GM18868 (cell line): Measurements from ENCODE around the gene DYNC1I2.
A peak's percentile ranks its signal among the peaks of the same experiment; 100 is the strongest.

Experiments used
- ATAC-seq: cut with Tn5 transposase; IDR thresholded peaks from one replicate; pipeline ENCODE4 v1.9.1; 2021; ENCODE audit warnings: mild to moderate bottlenecking, moderate library complexity; ENCODE audit not compliant: unreplicated experiment

DYNC1I2 gene

DNA sequence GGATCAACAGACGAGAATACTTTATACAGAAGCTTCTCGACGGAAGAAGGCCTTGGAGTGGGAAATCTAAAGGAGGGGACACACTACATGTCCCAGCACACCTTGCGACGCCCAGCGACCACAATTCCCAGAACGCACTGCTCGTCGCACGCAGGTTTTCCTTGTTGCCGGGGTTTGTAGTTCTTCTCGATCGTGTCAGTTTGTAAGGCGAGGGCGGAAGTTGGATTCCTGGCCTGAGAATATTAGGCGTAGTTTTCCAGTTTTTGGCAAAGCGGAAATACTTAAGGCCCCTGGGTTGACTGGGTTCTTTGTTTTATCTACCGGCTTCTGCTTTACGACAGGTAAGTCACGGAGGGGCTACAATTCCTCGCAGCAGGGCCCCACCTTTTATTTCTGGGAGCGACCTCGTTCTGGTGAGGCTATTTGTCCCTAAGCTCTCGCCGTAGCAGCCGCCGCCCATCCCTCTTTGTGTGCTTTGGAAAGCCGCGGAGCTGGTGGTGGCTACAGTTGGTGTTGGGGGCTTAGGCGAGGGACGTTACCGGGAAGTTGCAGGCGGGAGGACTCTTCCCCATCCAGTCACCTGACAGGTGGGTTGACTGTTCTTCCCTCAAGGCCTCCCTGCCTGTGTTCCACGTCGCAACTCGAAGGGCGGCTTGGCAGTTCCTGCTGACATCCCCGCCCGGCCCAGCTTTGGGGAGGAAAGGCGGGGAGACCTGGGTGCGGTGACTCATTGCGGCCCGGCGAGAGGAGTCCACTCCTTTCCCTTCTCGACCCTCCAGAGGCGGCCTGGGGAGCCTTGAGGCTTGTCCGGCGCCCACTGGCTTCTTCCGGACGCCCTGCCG is at the start of gene DYNC1I2:
DYNC1I2 (plus strand) TSS at position 183 of the 842 bp plus-strand sequence. CDS start 2,687 bp downstream, outside the sequence.
- peak; percentile 86 for ATAC-seq

DNA sequence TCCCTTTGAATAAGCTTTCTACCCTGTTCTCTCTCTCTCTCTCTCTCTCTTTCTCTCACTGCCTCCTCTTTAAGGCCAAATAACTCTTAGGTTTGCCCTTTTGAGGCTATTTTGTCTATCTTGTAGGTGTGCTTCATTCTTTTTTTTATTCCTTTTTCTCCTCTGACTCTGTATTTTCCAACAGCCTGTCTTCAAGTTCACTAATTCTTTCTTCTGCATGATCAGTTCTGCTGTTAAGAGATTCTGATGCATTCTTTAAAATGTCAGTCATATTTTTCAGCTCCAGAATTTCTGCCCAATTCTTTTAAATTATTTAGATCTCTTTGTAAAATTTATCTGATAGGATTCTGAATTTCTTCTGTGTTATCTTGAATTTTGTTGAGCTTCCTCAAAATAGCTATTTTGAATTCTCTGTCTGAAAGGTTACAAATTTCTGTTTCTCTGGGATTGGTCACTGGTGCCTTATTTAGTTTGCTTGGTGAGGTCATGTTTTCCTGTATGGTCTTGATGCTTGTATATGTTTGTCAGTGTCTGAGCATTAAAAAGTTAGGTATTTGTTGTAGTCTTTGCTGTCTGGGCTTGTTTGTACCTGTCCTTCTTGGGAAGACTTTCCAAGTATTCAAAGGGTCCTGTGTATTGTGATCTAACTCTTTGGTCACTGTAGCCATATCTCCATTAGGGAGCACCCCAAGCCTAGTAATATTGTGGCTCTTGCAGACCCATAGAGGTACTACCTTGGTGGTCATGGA is 35.4 kb upstream of the DYNC1I2 start:
- ATAC-seq = no peak

DNA sequence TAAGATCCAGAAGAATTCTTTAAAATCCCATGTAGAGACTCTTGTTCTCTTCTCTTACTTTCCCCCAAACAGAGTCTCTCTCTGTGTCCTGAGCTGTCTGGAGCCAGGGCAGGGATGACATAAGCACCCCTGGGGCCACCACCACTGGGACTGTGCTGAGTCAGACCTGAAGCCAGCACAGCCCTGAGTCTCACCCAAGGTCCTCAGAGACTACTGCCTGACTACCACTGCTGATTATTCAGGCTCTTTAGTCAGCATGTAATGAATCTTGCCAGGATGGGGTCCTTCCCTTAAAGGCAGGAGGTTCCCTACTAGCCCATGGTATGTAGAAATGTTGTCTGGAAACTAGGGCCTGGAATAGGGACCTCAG is 34.9 kb upstream of the DYNC1I2 start:
- peak; percentile 88 for ATAC-seq

DNA sequence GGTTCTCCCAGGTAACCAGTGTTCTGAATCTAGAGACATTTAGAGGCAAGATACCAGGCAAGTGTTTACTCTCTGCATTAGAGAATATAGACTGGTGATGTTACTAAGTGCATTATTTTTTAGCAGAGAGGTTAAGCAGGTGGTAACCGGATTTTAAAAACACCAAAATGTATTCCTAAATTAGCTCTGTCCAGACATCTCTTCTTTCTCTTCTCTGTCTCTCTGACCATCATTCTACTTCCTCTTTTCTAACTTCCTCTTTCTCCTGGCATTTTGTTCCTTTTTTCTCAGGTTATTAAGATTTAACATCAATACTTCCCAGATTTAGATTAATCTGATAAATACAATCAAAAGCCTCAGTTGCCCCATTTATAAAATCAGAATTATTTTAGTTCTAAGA is 31.7 kb upstream of the DYNC1I2 start:
- ATAC-seq = peak; percentile 81

DNA sequence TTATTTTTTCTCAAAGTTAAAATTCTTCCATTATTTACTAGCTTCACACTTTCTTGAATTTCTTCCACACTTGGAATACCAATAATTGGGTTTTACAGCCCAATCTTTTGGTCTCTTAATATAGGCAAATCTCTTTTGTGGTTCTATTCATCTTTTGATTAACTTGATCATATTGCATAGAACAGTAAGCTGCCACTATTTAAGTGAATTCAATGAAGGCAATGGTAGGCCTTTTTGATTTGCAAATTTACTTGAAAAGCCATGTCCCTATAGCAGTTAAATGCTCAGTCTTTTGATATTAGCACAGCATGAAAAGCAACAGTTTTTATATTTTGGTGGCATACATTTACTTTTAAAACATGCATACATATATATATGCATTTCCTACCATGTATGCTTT is 20.2 kb upstream of the DYNC1I2 start:
- no peak for ATAC-seq

DNA sequence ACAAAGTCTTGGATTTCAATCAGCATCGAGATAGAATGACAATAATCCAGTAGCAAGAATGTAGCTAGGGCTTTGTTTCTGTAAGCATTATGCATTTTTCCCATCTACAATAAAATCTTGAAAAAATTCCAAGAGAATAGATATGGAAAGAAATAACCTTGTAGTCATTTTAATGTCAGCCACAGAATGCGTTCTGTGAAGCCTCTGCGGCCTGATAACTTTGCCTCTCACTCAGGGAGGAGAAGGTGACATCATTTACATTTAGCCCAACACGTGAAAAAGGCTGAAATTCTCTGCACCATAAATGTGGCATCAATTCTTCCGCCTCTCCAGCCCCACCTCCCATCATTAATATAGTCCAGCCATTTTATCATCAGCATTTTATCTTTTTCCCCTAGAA is 19.1 kb upstream of the DYNC1I2 start:
- ATAC-seq = no peak

DNA sequence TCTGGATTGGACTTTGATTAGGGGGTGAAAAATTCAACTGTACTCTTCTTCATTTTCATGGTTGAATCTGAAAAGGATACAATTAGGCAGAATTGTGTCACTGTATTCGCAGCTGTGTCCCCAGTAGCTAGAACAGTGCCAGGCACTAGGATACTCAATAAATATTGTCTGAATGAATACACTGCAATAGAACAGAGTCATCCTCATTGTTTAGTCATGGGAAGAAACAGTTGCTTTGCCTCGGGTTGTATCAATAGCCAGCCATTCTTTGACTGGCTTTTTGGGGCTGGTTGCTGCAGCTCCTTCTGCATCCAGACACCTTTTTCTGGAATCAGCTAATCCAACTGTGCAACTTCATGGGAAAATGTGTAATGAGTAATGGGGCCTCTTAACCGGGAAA is 18.1 kb upstream of the DYNC1I2 start:
- ATAC-seq = no peak

DNA sequence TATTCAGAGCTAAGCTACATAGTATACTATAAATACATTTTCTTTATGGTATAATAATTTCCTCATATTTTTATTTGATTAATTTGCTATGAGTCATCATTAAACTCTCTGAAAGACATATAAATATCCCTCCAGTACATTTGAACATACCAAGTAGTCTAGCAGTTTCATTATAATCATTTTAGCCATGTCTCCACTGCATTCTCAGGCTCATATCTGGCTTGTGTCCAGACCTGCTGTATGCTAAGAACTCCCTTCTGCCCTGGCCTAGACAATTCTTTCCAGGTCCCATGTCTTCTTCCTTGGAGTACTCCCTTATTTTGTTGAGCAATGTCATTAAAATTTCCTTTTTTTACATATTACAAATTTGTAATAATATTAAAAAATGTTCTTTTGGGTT is 16.6 kb upstream of the DYNC1I2 start:
- ATAC-seq = no peak

DNA sequence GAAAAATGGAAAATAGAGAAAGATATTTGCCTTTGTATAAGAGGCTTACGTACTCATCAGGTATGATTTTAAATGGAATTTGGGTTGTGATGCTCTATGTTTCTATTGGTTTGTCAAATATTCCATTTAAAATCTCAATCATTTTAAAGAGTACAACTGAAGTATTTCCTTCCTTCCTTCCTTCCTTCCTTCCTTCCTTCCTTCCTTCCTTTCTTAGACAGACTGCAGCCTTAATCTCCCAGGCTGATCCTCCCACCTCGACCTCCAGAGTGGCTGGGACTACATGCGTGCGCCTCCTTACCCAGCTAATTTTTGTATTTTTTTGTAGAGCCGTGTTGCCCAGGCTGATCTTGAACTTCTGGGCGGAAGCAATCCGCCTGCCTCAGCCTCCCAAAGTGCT is 15.4 kb upstream of the DYNC1I2 start:
- no peak for ATAC-seq

DNA sequence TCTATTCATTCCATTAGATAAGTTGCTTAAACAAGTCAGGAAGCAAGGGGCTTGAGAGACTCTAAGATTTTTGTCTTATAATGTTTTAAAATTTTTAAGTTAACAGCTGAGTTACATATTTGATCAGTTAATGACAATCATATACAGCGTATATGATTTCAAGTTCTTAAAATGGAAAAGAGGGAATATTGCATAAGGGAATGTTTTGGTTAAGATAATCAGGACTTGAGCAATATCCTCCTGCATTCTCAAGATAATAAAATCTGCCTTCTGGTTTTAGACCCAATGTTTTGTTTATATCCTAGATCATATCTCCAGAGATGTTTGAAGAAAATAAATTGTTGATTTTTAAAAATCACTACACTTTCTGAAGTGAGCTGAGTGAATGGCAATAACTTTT is 13.4 kb upstream of the DYNC1I2 start:
- no peak for ATAC-seq

DNA sequence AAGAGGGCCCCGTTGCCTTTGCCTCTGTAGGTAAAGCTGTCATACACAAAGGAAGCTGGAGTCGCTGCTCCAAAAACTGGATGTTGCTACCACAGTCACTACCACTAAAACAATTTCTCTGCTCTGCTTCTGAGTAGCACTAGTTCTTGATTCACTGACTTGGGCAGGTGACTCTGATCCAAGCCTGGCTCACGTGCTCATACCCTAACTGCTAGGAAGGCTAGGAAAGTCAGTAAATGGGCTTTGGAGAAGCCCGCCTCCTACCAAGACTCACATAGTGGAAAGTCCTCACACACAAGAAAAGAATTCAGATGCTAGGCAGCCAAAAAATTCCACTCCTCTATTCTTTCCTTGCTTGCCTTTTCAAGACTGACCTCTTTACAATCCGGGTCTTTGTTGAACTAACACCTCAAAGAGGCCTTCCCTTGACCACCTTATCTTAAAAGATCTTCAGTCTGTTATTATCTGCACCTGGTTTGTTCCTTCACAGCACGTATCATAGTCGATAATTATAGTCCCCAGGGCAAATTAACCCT is 11.4 kb upstream of the DYNC1I2 start:
- no peak for ATAC-seq

DNA sequence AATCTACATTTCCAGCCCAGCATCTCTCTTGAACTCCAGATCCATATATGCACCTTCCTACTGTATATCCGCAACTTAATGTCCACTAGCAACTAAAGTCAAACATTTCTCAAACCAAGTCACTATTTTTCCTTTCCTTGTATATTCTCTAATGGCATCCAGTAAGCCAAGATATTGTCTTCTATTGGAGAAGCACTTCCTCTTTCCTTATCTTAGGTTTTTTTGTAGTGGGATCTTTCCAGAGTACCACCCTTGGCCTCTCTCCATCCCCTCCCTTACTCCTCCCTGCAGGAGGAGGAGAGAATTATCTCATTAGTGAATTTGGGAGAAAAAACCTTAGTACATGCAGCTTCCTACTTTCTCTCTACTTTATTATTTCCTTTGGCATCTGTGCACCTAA is 8.7 kb upstream of the DYNC1I2 start:
- ATAC-seq = no peak

DNA sequence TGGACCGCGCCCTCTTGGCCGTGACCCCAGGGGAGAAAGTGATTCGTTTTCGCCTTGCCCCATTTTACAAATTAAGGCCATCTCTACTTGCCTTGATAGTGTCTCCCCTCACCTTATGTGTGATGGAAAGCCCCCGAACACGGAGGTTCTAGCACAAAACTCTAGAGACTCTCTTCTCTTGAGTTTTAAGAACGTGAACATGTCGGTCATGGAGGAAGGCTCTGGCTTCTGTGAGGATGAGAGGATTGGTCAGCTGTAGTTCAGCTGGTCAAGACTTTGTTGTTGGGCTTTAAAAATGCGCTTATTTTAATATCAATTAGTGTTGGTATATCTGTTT is 828 bp downstream of the DYNC1I2 start:
- no peak for ATAC-seq

DNA sequence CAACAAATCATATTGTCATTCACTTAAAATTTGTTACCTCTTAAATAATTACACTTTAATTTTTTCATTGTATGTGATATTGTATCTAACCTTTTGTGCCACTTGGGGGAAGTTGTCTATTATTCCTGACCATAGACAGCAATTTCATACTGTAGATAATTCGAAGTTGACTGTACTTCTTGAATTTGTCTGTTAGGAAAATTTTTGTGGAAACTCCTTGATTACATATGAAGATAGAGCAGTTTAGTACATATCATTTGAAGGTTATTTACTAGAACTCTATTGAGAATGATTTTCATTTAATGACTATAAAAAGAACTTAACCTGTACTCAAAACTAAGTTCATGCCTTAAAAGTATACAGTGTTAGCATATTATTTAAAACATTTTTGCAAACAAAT is 5.1 kb downstream of the DYNC1I2 start:
- ATAC-seq = no peak

DNA sequence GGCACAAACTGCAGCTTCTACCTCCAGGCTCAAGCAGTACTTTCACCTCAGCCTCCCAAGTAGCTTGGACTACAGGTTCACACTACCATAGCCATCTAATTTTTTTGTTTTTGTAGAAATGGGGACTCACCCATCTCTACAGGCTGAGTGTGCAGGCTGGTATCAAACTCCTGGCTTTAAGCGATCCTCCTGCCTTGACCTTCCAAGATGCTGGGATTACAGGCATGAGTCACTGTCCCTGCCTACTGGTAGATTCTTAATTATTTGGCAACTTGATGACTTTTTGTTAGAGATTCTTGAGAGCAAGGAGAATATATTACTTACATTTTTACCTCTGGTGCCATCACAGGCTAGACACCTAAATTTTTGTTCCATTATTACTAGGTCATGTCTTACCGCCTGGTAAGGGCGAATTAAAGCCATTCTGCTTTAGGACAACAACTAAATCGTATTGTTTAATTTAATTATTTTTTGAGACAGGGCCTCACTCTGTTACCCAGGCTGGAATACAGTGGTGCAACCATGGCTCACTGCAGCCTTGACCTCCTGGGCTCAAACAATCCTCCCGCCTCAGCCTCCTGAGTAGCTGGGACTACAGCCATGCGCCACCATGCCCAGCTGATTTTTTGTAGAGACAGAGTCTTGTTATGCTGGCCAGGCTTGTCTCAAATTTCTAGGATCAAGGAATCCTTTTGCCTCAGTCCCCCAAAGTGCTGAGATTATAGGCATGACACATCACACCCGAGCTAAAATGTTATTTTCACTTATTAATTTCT is 15.7 kb downstream of the DYNC1I2 start:
- ATAC-seq = no peak

DNA sequence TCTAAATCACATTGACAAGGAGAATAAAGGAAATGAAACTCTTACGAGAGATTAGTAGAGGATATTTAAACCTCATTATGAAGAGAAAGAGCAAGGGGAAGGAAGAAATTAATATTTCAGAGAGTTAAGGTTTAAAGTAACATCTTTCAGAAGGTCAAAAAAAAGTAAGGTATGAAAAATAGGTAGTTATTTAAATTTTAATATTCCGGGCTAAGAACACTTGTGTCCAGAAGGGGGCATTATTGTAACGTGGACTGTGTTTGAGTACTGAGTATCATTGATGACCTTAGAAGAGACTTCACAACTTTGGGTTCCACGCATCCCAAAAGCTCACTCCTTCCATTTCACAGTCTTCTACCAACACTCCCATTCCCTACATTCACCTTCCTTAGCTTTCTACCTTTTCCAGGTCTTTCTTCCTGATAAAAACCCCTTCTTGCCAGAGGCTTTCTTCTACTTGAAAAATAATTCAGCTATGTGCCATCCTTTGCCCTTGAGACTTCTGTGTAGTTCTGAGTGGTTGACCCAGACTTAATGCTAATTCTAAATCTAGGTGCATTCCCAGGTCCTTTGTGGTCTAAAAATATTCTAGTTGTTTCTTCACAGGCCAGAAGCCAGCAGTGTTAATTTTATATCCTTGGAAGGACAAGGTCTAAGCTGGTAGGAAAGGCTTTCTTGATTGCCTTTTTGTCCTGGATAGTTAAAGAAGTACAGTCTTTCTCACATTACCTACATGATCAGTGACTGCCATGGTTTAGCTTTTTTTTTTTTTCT is 16.5 kb downstream of the DYNC1I2 start:
- no peak for ATAC-seq

DNA sequence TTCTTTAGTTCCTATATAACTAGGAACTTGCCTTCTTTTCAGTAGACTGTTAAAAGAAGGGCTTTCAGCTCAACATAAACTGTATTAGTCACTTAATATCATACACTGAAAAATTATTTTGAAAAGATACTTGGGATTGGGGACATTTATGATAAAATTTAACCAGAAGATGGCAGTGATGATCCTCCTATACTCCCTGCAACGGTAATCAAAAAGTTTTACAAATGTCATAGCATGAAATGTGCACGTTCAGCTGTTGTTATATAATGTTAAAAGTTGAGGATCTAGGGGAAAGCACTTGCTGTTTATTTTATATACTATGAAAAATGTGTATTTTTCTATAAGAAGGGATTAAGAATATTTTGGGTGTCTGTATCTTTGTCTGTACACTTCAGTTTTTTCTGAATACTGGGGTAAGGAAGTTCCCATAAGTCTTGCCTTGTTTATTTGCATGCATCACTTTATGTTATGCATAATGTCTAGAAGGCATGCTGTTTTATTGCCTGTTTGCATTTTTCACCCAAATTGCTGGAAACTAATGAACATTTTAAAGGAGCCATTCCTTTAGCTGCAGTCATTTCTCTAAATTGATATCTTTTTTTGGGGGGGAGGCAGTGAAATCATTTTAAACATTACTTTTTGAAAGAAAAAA is 19.0 kb downstream of the DYNC1I2 start:
- no peak for ATAC-seq

DNA sequence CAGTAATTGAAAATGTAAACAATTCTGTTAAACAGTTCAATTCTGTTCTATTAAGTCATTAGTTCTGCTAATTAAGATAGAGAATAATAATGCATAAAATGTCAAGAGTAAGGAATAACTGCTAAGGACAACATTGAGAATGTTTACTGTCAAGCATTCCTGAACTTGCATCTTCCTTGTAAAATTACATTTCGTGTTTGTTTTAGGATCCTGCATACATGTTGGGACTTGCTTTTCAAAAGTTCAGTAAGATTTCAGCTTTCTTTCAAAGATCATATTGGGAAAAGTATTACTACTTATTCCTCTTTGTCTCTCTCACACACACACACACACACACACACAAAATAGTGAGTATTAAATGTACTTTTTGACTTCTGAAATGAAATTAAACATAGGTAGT is 20.5 kb downstream of the DYNC1I2 start:
- ATAC-seq = no peak

DNA sequence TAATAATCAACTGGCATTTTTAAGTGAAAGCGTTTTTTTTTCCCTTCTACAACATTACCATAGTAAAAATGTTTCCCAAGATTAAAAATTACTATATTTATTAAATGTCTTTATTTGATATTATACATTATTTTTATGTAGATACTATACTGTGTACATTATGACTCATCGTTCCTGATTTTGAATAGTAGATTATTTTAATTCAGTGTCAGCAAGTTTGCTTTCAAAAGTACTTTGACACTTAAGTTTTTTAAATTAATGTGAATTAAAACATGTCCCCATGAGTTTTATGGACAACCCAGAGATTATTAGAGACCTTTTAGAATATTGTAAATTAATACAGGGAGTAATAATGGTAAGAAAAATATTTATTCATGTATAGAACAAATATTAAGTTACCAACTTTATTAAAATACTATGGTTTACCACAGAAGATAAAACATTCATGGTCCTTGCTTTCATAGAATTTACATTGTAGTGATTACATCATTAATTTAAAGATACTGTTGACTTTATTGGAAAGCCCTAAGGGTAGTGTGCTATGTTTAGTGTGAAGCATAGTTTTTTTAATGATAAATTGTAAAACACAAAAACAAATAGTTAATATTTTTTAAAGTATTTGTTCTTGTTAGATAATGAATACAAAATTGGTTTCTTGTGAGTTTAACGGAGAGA is 21.9 kb downstream of the DYNC1I2 start:
- ATAC-seq = no peak

DNA sequence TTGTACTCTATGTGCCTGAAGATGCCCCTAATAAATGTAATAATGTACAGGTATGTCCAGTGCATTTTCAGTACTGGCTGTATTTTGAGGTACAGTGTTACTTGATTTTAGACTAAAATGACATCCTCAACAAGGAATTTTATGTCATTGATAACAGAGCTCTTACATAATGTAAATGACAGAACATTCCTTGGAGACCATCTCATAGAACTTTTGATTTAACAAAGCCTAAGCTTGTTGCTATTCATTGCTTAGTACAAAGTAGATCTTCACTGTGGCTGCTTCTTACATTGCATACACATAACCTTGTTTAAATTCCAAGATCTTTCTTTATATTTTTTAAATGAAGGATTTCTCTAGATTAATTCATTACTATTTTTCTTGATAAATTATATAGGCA is 24.1 kb downstream of the DYNC1I2 start:
- no peak for ATAC-seq
